ENCODE results near the gene HIPK1. TPM values are rescaled to one million over a fixed set of nuclear protein-coding genes. Genes with fewer than 3 reads are reported as not detected.

Gene HIPK1
- total RNA-seq (100 to 1,000 TPM; 107 to 110 TPM), polyA plus RNA-seq (10 to 100 TPM in 1 of 2 donors, 1 to 10 TPM in 1; 4.4 to 17.1 TPM)

- Histone ChIP-seq H3K4me3 (ENCODE audit: low read length in 2 of 2) (peak within 1 kb of the TSS; percentile 79 to 98), H3K4me1 (ENCODE audit: insufficient read depth, low read length) (peaks cover 42% of the 10 kb centered on the region), H3K9me3 (ENCODE audit: control insufficient read depth in 1 of 2, low read length in 2 of 2) (no peaks in the 10 kb centered on the region), H3K36me3 (ENCODE audit: insufficient read depth, low read length) (no peaks in the 10 kb centered on the region), H3K27ac (ENCODE audit: low read depth, low read length) (peak within 1 kb of the TSS; percentile 97), H3K27me3 (ENCODE audit: insufficient read depth, low read length) (no peaks in the 10 kb centered on the region)
- peaks cover 34 to 59% (median 47%) of the 10 kb centered on the region in 4 donors for H3K4me1 Mint-ChIP-seq
- intact Hi-C loops (cut with micrococcal nuclease): loop anchor here (1.0 to 2.0 kb wide), 5 partner anchors 24 to 856 kb away; partner anchors contain the start of genes DCLRE1B, LRIG2, PTPN22 and RSBN1
- ChIA-PET POLR2A (ENCODE audit: partially characterized antibody) (interaction anchor here (0.5 to 9.3 kb wide), 43 partner anchors 8 to 1310 kb away, joined by 3 to 277 read pairs (median 6); partner anchors contain the start of genes AP4B1, CAPZA1, CSDE1 and DCLRE1B), CTCF (ENCODE audit: partially characterized antibody) (interaction anchor here (0.9 to 8.3 kb wide), 16 partner anchors 13 to 856 kb away, joined by 3 to 103 read pairs (median 6); partner anchors contain the start of genes AP4B1, DCLRE1B, LRIG2 and RSBN1)
- H3K9me3 Mint-ChIP-seq: peaks cover 0 to 3% (median 0%) of the 10 kb centered on the region in 8 donors
- H3K36me3 Mint-ChIP-seq: peaks cover 0 to 22% of the 10 kb centered on the region in 2 donors
- peak; percentile 92 to 94 (median 93) for DNase-seq
- H3K27me3 Mint-ChIP-seq: no peaks in the 10 kb centered on the region
- H3K27ac Mint-ChIP-seq: peak within 1 kb of the TSS; percentile 97 to 100 (median 100)
- peak within 1 kb of the TSS; percentile 96 to 99 (median 98) for H3K4me3 Mint-ChIP-seq
Measured at GRCh38 chr1:113928941-113929749, at the start of gene HIPK1. Gene HIPK1, plus strand, starts transcription at chr1:113929324.

GRCh38 chr1:113879739-113880038 is 49.4 kb upstream of the HIPK1 start:
- H3K36me3 Mint-ChIP-seq: peaks cover 1 to 8% of the 10 kb centered on the region in 2 donors

GRCh38 chr1:113881661-113882060 is 47.5 kb upstream of the HIPK1 start:
- peaks cover 36 to 55% (median 42%) of the 10 kb centered on the region in 4 donors for H3K4me1 Mint-ChIP-seq
- no peak for DNase-seq
- H3K27me3 Mint-ChIP-seq: no peaks in the 10 kb centered on the region
- intact Hi-C loops (cut with micrococcal nuclease): no loop called here
- Histone ChIP-seq H3K9me3 (ENCODE audit: control insufficient read depth in 1 of 2, low read length in 2 of 2) (no peaks in the 10 kb centered on the region), H3K36me3 (ENCODE audit: insufficient read depth, low read length) (no peaks in the 10 kb centered on the region), H3K4me1 (ENCODE audit: insufficient read depth, low read length) (peaks cover 46% of the 10 kb centered on the region), H3K4me3 (ENCODE audit: low read length in 2 of 2) (no peak overlapping the region), H3K27ac (ENCODE audit: low read depth, low read length) (no peak overlapping the region), H3K27me3 (ENCODE audit: insufficient read depth, low read length) (no peaks in the 10 kb centered on the region)
- H3K9me3 Mint-ChIP-seq: no peaks in the 10 kb centered on the region
- no peak overlapping the region for H3K4me3 Mint-ChIP-seq
- POLR2A ChIA-PET (ENCODE audit: partially characterized antibody): interaction anchor here (1.5 to 5.3 kb wide), 5 partner anchors 10 to 49 kb away, joined by 3 to 27 read pairs (median 5); partner anchors contain the start of genes HIPK1 and PTPN22
- peak overlapping the region in 5 of 7 donors; percentile 22 to 78 (median 66) for H3K27ac Mint-ChIP-seq
- CTCF ChIA-PET (ENCODE audit: partially characterized antibody): interaction anchor here (0.6 to 2.4 kb wide), 7 partner anchors 9 to 82 kb away, joined by 3 to 6 read pairs (median 3); no protein-coding TSS in a partner anchor
- H3K36me3 Mint-ChIP-seq: peaks cover 1 to 8% of the 10 kb centered on the region in 2 donors

More at GRCh38 chr1:113879739-113880038, 49.4 kb upstream of the HIPK1 start:
- peaks cover 42 to 64% (median 47%) of the 10 kb centered on the region in 4 donors for H3K4me1 Mint-ChIP-seq
- H3K4me3 Mint-ChIP-seq: peak overlapping the region in 1 of 8 donors; percentile 46
- H3K36me3 ChIP-seq (ENCODE audit: insufficient read depth, low read length): no peaks in the 10 kb centered on the region
- ChIA-PET CTCF (ENCODE audit: partially characterized antibody) (interaction anchor here (0.6 to 3.2 kb wide), 6 partner anchors 10 to 49 kb away, joined by 3 to 16 read pairs (median 5); partner anchors contain the start of genes AP4B1 and HIPK1), POLR2A (ENCODE audit: partially characterized antibody) (interaction anchor here (1.0 to 5.3 kb wide), 8 partner anchors 9 to 96 kb away, joined by 3 to 30 read pairs (median 11); partner anchors contain the start of genes AP4B1, DCLRE1B and HIPK1)
- no peak overlapping the region for H3K27ac ChIP-seq (ENCODE audit: low read depth, low read length)
- H3K9me3 ChIP-seq (ENCODE audit: control insufficient read depth in 1 of 2, low read length in 2 of 2): no peaks in the 10 kb centered on the region
- no peaks in the 10 kb centered on the region for H3K9me3 Mint-ChIP-seq
- H3K4me3 ChIP-seq (ENCODE audit: low read length in 2 of 2): no peak overlapping the region
- H3K27me3 Mint-ChIP-seq: no peaks in the 10 kb centered on the region
- intact Hi-C loops (cut with micrococcal nuclease): loop anchor here (1.0 kb wide), 1 partner anchor 8 kb away; the partner anchor contains the start of gene PTPN22
- H3K4me1 ChIP-seq (ENCODE audit: insufficient read depth, low read length): peaks cover 44% of the 10 kb centered on the region
- peak overlapping the region in 4 of 7 donors; percentile 17 to 88 (median 84) for H3K27ac Mint-ChIP-seq
- DNase-seq: no peak
- H3K27me3 ChIP-seq (ENCODE audit: insufficient read depth, low read length): no peaks in the 10 kb centered on the region

- CTCF ChIA-PET (ENCODE audit: partially characterized antibody): interaction anchor here (1.3 to 3.5 kb wide), 4 partner anchors 13 to 51 kb away, joined by 3 to 10 read pairs (median 4); partner anchors contain the start of gene AP4B1
- Histone ChIP-seq H3K9me3 (ENCODE audit: control insufficient read depth in 1 of 2, low read length in 2 of 2) (no peaks in the 10 kb centered on the region), H3K27ac (ENCODE audit: low read depth, low read length) (no peak overlapping the region), H3K4me1 (ENCODE audit: insufficient read depth, low read length) (peaks cover 26% of the 10 kb centered on the region), H3K36me3 (ENCODE audit: insufficient read depth, low read length) (no peaks in the 10 kb centered on the region), H3K27me3 (ENCODE audit: insufficient read depth, low read length) (no peaks in the 10 kb centered on the region), H3K4me3 (ENCODE audit: low read length in 2 of 2) (no peak overlapping the region)
- DNase-seq: no peak
- intact Hi-C loops (cut with micrococcal nuclease): no loop called here
- H3K4me3 Mint-ChIP-seq: peak overlapping the region; percentile 2 to 65 (median 38)
- POLR2A ChIA-PET (ENCODE audit: partially characterized antibody): interaction anchor here (1.0 to 1.7 kb wide), 4 partner anchors 11 to 45 kb away, joined by 3 to 5 read pairs (median 4); partner anchors contain the start of gene AP4B1
- peaks cover 19 to 39% (median 24%) of the 10 kb centered on the region in 4 donors for H3K4me1 Mint-ChIP-seq
- H3K27ac Mint-ChIP-seq: peak overlapping the region in 5 of 7 donors; percentile 10 to 69 (median 43)
- H3K27me3 Mint-ChIP-seq: no peaks in the 10 kb centered on the region
- peaks cover 2 to 12% of the 10 kb centered on the region in 2 donors for H3K36me3 Mint-ChIP-seq
- H3K9me3 Mint-ChIP-seq: peaks cover 0 to 2% (median 0%) of the 10 kb centered on the region in 8 donors
Measured at GRCh38 chr1:113886417-113887401, 42.4 kb upstream of the HIPK1 start.

- POLR2A ChIA-PET (ENCODE audit: partially characterized antibody): interaction anchor here (1.0 to 1.8 kb wide), 4 partner anchors 9 to 17 kb away, joined by 3 to 5 read pairs (median 5); partner anchors contain the start of gene AP4B1
- H3K27me3 ChIP-seq (ENCODE audit: insufficient read depth, low read length): no peaks in the 10 kb centered on the region
- Mint-ChIP-seq H3K9me3 (peaks cover 0 to 2% (median 0%) of the 10 kb centered on the region in 8 donors), H3K27me3 (no peaks in the 10 kb centered on the region), H3K27ac (peak within 1 kb of the TSS in 5 of 7 donors; percentile 10 to 69 (median 43)), H3K36me3 (peaks cover 4 to 12% of the 10 kb centered on the region in 2 donors), H3K4me3 (peak within 1 kb of the TSS; percentile 2 to 65 (median 38)), H3K4me1 (peaks cover 19 to 39% (median 24%) of the 10 kb centered on the region in 4 donors)
- H3K27ac ChIP-seq (ENCODE audit: low read depth, low read length): no peak within 1 kb of the TSS
- no peak for DNase-seq
- H3K9me3 ChIP-seq (ENCODE audit: control insufficient read depth in 1 of 2, low read length in 2 of 2): no peaks in the 10 kb centered on the region
- intact Hi-C loops (cut with micrococcal nuclease): no loop called here
- H3K36me3 ChIP-seq (ENCODE audit: insufficient read depth, low read length): no peaks in the 10 kb centered on the region
- CTCF ChIA-PET (ENCODE audit: partially characterized antibody): interaction anchor here (0.6 to 3.5 kb wide), 6 partner anchors 12 to 396 kb away, joined by 3 to 10 read pairs (median 4); partner anchors contain the start of gene AP4B1
- H3K4me1 ChIP-seq (ENCODE audit: insufficient read depth, low read length): peaks cover 22% of the 10 kb centered on the region
- no peak within 1 kb of the TSS for H3K4me3 ChIP-seq (ENCODE audit: low read length in 2 of 2)
Measured at GRCh38 chr1:113887402-113888175, 41.5 kb upstream of the HIPK1 start, which contains the start of gene BCL2L15. Gene BCL2L15, minus strand, starts transcription at chr1:113887581. Its CDS starts 206 bp downstream, at chr1:113887375.

Data from CD4-positive, alpha-beta memory T cell (primary cell).